GM21723 (cell line): Measurements from ENCODE around the gene PTPN7.

Experiments
- ATAC-seq: cut with Tn5 transposase; IDR thresholded peaks from one replicate; pipeline ENCODE4 v1.9.1; 2021; ENCODE audit warnings: mild to moderate bottlenecking, moderate library complexity; ENCODE audit not compliant: unreplicated experiment

PTPN7 gene

DNA sequence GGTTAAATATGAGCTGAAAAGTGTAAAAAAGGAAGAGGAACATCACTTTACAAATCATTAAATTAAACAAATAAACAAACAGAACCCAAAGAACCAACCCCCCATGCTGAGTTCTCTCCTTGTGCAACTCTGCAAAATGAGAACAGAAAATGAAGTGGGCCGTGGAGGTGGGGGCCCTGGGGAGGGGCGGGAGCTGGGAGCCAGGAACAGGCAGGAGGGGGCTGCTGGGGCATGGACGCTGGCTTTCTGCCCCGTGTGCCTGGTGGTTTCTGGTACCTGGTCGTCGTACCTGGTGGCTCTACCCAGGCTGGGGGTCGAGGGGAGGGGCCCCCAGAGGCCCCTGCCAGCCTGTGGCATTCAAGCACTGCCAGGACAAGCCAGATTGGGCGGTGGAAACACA lies 26.9 kb downstream of the PTPN7 start:
- ATAC-seq = no peak

DNA sequence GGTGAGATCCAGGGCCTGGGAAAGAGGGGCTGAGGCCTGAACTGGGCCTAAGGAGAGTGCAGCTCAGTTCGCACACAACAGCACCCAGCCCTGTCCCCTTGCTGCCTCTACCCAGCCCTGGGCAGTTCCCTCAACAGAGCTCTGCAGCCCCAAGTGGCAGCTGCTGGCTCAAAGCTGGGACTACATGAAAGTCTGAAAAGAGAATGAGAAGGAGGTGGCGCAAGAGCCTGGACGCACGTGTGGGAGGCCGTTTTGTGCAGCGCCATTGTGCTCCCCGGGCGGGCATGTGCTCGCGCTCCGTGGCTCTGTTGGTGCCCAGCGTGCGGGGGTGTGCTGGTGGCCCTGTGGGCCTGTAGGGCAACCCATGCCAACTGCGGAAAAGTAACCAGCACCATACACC lies 27.4 kb downstream of the PTPN7 start:
- no peak for ATAC-seq

DNA sequence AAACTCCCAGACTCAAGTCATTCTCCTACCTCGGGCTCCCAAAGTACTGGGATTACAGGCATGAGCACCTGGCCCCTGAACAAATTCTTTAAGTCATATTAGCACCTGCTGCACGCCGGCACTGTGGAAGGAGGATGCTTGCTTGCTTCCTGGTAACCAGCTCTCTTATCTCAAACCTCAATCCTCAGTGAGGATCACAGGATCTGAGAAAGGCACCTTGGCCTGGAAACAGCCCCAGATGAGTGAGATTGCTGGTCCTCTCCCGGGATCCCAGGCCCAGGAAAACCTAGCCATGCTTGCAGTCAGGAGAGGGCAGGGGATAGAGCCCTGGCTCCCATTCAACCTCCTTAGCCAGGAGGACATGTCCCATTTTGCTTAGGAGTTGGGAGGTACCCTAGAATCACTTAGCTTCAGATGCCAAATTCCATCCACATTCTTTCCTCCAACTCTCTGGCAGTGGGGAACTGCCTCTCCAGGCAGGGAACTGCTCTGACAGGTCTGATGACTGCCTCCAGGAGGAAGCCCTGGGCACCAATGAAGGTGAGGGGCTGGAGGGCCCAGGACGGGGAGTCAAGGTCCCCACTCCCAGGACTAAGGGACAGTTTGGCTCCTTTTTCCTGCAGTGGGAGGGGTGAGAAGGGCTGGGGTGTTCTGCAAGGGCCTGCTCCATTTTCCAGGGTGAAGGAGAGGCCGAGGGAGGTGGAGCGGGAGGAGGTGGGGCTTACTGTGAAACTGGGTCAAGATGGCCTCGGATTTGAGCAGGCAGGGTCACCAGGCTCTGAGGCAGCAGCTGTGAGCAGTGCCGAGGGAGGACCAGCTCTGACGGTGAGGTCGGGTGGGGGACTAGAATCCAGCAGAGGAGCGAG lies 28.2 kb downstream of the PTPN7 start:
- no peak for ATAC-seq

DNA sequence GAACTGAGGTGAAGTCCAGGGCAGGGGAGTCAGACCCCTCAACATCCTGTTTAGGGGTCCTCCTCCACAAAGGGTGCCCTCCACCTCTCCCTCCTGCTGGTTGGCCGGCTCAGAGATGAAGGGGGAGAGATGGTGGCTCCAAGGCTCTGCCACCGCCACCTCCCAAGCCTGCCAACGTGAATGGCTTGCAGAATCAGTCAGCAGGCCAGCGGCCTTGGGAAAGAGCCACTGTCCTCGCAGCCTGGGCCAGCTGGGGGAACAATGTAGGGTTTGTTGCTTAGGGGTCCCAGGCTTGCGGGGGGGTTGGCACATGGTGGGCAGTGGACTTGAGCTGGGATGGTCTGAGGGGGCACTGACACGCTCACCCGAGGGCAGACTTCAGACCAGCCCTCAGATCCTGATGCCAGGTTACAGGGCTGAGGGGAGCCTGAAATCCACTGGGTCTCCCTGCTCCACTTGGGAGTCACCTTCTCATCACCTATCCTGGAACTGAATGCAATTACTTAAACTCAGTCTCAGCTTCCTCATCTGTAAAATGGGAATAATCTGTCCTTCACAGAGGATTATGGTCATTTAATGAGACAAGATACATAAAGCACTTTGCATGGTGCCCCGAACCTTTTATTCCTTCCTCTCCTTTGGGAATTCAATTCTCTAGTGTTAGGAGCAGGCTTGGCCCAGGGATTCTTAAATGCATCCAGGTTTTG lies 29.4 kb downstream of the PTPN7 start:
- no peak for ATAC-seq

DNA sequence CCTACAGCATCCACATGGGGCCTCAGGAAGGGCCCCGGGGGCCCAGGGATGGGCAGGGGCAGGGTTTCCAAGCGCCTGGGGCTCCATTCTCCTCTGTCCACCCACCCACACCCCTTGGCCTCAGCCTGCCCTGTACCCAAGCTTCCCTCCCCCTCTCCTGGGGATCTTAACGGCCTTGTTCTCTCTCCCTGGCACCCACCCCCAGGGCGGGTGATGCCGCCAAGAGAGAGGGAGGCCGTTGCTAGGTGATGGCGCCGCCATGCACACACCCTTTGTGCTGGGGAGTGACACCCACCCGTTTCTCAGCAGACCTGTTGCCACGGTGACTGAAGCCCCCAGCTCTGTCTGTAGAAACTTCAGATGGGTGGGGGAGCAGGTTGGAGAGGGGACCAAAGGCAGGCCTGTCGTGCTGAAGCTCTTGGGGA lies 30.1 kb downstream of the PTPN7 start:
- ATAC-seq = no peak

DNA sequence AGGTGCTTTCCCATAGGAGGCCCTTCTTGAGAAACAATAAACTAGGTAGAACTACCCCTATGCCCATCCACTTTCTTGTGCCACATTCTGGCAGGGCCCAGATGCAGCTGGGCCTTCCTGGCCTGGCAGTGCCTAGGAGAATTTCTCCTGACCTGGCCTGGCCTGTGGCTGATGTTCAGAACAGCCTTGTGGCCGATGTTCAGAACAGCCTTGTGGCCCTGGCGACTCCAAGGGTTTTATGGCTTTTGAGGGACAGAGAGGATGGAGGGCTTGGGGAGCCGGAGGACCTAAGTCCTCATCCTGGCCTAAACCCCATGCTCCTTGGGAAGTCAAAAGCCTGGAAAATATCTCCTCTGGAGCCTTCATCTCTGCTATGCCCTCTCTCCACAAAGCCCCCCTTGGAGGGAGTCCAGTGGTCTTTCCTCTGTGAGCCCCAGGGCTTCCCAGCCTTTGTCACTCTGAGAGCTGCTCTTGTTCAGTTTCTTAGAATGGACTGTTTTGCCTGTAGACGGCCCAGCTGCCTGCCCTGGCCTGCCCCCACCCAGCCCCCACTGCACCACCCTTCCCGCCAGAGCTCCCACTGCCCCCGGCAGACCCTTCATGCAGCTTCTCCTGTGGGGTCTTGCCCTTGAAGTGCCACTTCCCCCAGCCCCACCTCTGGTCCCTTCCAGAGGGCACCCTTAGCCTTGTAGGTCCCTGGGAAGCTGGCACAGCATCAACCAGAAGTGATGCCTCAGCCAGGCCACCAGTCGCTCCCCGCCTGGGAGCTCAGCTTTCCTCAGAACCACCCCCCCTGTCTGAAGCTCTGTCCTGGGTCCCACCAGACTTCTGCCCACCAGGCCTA lies 30.7 kb downstream of the PTPN7 start:
- no peak for ATAC-seq

DNA sequence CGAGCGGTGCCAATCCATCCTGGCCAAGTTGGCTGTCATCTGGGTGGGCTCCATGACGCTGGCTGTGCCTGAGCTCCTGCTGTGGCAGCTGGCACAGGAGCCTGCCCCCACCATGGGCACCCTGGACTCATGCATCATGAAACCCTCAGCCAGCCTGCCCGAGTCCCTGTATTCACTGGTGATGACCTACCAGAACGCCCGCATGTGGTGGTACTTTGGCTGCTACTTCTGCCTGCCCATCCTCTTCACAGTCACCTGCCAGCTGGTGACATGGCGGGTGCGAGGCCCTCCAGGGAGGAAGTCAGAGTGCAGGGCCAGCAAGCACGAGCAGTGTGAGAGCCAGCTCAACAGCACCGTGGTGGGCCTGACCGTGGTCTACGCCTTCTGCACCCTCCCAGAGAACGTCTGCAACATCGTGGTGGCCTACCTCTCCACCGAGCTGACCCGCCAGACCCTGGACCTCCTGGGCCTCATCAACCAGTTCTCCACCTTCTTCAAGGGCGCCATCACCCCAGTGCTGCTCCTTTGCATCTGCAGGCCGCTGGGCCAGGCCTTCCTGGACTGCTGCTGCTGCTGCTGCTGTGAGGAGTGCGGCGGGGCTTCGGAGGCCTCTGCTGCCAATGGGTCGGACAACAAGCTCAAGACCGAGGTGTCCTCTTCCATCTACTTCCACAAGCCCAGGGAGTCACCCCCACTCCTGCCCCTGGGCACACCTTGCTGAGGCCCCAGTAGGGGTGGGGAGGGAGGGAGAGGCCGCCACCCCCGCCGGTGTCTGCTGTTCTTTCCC lies 32.4 kb downstream of the PTPN7 start:
- no peak for ATAC-seq

DNA sequence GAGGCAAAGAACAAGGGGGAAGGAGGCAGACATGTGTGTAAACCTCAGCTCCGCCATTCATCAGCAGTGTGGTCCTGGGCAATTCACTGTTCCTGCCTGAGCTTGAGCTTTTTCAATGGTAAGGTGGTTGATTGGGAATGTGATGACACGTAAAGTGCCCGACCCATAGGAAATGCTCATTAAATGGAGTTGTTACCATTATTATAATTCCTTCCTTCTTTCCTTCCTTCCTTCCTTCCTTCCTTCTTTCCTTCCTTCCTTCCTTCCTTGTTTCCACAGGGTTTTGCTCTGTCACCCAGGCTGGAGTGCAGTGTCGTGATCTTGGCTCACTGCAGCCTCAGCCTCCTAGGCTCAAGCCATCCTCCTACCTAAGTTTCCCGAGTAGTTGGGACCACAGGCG lies 33.3 kb downstream of the PTPN7 start:
- ATAC-seq = no peak

DNA sequence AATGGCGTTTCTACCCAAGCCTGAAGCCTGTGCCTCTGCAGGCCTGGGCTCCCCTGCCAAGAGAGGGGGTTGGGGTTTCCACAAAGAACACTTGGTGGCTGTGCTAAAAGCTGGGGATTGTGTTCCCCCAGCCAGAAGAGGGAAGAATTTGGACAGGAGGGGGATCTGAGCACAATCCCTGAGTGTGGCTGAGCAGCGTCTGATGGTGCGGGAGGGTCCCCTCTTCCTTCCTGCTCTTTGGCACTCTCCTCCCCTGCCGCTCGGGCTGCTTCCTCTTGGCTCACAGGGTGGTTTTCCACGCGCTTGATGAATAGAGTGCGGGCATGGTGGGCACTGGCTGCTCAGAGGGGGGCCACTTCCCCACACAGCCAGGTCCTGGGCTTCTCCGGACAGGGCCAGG lies 34.0 kb downstream of the PTPN7 start:
- no peak for ATAC-seq

DNA sequence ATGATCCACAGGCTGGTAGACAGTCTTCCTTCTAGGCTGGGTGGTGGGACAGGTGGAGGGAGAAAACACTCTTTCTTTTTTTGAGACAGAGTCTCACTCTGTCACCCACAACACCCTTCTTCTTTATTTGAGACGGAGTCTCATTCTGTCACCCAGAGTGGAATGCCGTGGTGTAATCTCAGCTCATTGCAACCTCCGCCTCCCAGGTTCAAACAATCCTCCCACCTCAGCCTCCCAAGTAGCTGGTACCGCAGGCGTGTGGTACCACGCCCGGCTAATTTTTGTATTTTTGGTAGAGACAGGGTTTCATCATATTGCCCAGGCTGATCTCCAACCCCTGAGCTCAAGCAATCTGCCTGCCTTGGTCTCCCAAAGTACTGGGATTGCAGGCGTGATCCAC lies 34.8 kb downstream of the PTPN7 start:
- no peak for ATAC-seq

DNA sequence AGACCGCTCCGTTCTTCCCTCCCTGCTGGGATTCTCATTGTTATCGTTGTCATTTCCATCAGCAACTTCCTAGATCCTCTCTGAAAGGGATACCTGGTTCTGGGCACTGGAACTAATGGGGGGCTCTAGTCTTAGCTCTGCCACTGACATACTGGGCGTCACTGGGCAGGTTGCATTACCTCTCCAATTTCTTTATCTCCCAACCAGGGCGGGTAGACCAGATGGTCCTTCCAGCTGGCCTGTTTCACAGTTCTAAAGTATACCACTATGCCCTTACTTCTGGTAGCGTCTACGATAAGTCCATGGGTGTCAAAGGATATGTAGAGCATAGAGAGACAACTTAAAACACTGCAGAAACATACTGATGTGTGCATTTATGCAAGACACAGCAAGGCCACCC lies 36.3 kb downstream of the PTPN7 start:
- ATAC-seq = no peak

DNA sequence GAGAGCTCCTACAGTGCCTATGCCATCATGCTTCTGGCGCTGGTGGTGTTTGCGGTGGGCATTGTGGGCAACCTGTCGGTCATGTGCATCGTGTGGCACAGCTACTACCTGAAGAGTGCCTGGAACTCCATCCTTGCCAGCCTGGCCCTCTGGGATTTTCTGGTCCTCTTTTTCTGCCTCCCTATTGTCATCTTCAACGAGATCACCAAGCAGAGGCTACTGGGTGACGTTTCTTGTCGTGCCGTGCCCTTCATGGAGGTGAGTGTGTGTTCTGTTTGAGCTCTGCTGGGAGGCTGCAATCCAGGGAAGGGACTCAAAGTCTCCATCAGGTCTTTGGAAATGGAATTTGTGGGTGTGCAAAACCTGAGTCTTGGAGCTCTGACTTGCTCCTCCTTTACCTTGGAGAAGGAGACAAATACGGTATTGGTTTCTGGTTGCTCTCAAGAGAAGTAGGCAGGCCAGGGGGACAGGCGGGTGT lies 37.0 kb downstream of the PTPN7 start:
- ATAC-seq = no peak

DNA sequence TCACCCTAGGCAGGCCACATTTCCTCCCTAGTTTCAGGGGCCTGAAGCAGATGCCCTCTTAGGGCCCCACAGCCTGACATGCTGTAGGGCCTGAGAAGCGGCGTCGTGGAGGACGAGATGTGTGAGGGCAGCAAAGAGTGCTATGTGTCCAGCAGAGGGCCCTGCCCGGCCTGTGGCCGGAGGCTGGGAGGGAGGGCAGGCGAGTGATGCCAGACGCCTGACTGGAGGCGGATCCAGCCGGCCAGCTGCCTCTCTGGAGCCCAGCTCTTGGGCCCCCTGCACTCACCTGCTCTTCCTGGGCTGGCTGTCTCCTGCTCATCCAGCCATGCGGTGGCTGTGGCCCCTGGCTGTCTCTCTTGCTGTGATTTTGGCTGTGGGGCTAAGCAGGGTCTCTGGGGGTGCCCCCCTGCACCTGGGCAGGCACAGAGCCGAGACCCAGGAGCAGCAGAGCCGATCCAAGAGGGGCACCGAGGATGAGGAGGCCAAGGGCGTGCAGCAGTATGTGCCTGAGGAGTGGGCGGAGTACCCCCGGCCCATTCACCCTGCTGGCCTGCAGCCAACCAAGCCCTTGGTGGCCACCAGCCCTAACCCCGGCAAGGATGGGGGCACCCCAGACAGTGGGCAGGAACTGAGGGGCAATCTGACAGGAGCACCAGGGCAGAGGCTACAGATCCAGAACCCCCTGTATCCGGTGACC lies 37.6 kb downstream of the PTPN7 start, which contains the start of gene GPR37L1:
Gene GPR37L1 (plus strand): TSS at position 279 of the 697 bp plus-strand sequence. CDS start 47 bp downstream, at position 326.
- ATAC-seq = no peak

DNA sequence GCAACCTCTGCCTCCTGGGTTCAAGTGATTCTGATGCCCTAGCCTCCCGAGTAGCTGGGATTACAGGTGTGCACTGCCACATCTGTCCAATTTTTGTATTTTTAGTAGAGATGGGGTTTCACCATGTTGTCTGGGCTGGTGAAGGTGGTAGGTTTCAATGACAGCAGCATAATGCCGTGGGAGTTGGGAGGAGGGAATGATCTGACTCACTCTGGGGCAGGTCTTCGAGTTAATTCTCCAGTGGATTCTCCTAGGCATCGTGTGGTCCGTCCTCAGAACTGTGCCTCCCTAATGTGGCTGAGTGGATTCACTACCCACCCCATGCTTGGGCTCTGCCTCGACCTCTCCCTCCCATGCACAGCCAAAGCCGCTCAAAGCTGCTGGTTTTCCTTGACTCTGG lies 39.4 kb downstream of the PTPN7 start:
- no peak for ATAC-seq

DNA sequence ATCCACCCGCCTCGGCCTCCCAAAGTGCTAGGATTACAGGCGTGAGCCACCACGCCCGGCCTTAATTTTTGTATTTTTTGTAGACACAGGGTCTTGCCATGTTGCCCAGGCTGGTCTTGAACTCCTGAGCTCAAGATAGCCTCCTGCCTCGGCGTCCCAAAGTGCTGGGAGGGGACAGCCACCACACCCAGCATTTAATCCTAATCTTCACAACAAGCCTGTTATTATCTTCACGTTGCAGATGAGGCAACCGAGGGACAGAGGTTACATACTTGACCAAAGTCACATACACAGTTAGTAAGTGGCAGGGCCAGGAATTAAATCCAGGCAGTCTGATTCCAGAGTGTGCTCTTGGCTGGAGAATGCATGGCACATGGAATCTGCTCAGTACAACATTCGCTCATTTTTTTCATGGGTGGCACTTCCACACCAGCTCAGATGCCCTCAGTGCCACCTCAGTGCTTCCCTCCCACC lies 42.5 kb downstream of the PTPN7 start:
- ATAC-seq = no peak

DNA sequence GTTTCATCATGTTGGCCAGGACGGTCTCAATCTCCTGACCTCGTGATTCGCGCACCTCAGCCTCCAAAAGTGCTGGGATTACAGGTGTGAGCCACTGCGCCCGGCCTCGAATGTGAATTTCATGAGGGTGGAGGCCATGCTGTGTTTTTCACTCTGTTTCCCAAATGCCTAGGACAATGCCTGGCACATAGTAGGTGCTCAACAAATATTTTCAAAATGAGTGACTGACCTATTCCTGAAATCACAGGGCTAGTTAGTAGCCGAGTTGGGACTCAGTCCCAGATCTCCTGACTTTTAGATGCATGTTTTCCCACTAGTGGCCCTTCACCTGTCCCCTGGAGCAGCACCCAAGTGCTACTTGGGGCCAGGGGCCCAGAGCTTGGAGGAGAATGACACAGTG lies 44.1 kb downstream of the PTPN7 start:
- no peak for ATAC-seq

DNA sequence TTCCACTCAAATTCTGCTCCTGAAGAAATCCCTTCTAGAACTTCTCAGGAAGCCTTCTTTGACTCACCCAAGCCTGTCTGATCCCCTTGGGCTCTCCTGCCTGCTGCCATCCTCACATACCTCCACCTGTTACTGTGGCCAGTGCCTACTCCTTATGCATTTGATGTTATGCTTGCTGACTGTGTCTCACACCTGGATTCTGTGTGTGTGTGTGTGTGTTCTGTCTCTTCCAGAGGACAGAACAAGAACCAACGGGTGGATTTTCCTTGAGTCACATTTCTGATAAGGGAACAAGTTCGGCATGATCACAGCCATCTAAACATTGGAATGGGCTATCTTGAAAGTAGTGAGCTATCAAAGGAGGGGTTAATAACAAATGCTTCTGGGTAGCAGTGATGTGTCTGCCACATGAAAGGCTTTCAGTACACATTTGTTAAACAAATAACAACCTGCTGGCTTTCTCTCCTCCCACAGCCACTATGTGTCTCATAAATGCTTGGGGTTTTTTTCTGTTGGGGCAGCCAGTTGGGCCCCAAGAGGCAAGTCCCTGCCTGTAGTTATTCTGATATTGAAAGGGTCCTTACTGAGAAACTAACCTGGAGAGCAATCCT lies 46.6 kb downstream of the PTPN7 start:
- no peak for ATAC-seq

DNA sequence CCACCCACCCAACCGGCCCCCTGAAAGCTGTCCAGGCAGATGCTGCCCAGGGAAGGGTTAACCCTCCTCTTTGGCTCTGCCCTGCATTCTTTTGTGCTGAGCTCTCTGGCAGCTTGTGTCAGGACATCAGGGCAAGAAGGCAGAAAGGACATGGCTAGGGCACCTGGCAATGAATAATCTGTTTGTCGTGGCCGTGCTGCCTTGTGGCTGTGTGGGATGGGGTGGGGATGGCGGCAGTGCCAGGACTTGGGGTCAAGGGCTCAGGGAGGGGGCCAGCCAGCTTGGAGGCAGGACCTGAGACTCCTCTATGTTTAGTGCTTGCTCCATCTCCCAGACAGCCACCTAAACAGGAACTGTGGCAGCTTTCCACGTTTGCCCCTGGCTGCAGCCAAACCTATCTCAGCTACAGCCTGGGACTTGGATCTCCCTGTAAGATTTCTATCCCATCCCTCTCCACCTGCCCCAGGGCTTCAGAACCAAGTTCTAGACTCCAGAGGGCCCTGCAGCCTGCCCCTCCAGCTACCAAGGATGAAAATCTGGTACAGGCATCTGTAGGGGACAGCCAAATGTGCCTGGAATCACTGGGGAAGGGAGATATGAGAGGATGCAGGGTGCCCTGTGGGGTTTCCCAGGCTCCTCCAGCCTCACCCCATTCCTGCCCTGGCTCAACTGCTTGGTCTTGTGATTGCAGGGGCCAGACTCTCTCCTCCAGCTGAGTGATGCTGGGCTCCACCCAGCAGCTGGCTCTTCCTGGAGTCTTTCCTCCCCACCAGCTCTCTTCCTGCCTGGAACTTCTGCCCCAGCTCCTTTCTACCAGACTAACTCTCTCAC lies 47.3 kb downstream of the PTPN7 start:
- ATAC-seq = no peak
